ENCODE results near the gene LPAR6. TPM values are rescaled to one million over a fixed set of nuclear protein-coding genes. Genes with fewer than 3 reads are reported as not detected.
A peak's percentile ranks its signal among the peaks of the same experiment; 100 is the strongest.
"Not testable (repeated sequence)": the region's sequence is repeated elsewhere in the genome, so short reads cannot be mapped to it uniquely, and the experiment has no call there.

Gene LPAR6
- total and polyA plus RNA-seq, 7 donors, result 4.1 to 11.0 (median 5.8) TPM

DNA sequence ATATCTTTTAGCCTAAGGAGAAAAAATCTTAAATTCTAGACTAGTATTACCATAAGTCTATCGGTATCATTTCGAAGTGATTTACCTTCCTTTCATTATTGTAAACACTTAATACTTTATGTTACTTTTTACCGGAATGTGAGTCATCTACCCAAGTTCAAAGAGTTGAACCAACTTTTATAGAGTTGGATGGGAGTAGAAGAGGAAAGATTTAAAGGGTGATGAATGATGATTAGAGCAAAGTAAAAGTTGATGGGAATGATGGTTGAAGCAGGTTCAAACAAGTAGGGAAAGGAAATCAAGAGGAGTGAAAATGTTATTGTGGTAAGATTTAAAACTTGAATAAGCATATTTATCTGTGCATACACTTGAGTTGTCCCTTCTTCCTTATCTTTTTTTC lies 11.3 kb upstream of the LPAR6 start:
- TF ChIP-seq, protein P1, sequence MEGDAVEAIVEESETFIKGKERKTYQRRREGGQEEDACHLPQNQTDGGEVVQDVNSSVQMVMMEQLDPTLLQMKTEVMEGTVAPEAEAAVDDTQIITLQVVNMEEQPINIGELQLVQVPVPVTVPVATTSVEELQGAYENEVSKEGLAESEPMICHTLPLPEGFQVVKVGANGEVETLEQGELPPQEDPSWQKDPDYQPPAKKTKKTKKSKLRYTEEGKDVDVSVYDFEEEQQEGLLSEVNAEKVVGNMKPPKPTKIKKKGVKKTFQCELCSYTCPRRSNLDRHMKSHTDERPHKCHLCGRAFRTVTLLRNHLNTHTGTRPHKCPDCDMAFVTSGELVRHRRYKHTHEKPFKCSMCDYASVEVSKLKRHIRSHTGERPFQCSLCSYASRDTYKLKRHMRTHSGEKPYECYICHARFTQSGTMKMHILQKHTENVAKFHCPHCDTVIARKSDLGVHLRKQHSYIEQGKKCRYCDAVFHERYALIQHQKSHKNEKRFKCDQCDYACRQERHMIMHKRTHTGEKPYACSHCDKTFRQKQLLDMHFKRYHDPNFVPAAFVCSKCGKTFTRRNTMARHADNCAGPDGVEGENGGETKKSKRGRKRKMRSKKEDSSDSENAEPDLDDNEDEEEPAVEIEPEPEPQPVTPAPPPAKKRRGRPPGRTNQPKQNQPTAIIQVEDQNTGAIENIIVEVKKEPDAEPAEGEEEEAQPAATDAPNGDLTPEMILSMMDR (IDR thresholded peaks at IDR 0.05), result no peak
- no peak for ATAC-seq
- H3K4me3 ChIP-seq, result no peak overlapping the region
- no peak overlapping the region for H3K27ac ChIP-seq
- WGBS, 3 donors, result 94 to 95% (median 94%) methylated on average over 3 of the region's 3 CpGs
- H3K27me3 ChIP-seq (ENCODE audit: insufficient read depth in 3 of 3, low read length in 2 of 3), result no peaks in the 10 kb centered on the region
- H3K36me3 ChIP-seq (ENCODE audit: insufficient read depth in 1 of 2, low read depth in 1 of 2), result no peaks in the 10 kb centered on the region
- no peak for DNase-seq
- peaks cover 9% of the 10 kb centered on the region for H3K9me3 ChIP-seq
- H3K4me1 ChIP-seq, result no peaks in the 10 kb centered on the region
- intact Hi-C loops (cut with DNase I), result no loop called here

DNA sequence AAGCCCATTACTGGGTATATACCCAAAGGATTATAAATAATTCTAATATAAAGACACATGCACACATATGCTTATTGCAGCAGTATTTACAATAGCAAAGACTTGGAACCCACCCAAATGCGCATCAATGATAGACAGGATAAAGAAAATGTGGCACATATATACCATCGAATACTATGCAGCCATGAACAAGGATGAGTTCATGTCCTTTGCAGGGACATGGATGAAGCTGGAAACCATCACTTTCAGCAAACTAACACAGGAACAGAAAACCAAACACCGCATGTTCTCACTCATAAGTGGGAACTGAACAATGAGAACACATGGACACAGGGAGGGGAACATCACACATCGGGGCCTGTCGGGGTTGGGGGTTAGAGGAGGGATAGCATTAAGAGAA lies 9.1 kb upstream of the LPAR6 start:
- H3K27me3 ChIP-seq (ENCODE audit: insufficient read depth in 3 of 3, low read length in 2 of 3); H3K4me3 ChIP-seq: not testable (repeated sequence)

DNA sequence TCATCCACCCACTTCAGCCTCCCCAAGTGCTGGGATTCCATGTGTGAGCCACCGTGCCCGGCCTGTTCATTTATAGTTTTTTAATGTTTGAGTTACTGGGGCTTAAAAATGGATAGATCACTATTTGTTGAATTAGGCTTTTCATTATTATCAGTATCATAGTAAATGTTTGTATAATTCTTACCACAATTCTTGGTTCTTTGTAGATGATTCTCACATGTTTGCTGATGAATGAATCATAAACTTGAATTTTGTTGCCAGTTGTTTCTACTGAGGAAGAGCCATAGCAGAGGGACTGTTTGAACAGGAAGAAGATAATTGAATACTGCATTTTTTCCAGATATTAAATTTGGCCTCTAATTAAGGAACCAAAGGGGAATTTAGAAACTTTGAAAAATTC lies 2.6 kb upstream of the LPAR6 start:
- DNase-seq, result no peak
- H3K27me3 ChIP-seq (ENCODE audit: insufficient read depth in 3 of 3, low read length in 2 of 3), result no peaks in the 10 kb centered on the region
- WGBS, 3 donors, result 94 to 98% (median 97%) methylated on average over 2 of the region's 2 CpGs
- H3K4me3 ChIP-seq, result no peak overlapping the region
- intact Hi-C loops (cut with DNase I), result no loop called here
- no peak overlapping the region for H3K27ac ChIP-seq
- peaks cover under 1% of the 10 kb centered on the region for H3K9me3 ChIP-seq
- no peaks in the 10 kb centered on the region for H3K4me1 ChIP-seq
- TF ChIP-seq, protein P1 (IDR thresholded peaks at IDR 0.05), result no peak
- ATAC-seq, result no peak
- no peaks in the 10 kb centered on the region for H3K36me3 ChIP-seq (ENCODE audit: insufficient read depth in 1 of 2, low read depth in 1 of 2)

More for the DNA sequence above, 9.1 kb upstream of the LPAR6 start:
- intact Hi-C loops (cut with DNase I); H3K4me1 ChIP-seq; H3K27ac ChIP-seq; ATAC-seq; DNase-seq; H3K36me3 ChIP-seq (ENCODE audit: insufficient read depth in 1 of 2, low read depth in 1 of 2); H3K9me3 ChIP-seq: not testable (repeated sequence)
- 97 to 98% (median 98%) methylated on average over 5 of the region's 5 CpGs for WGBS, 3 donors

DNA sequence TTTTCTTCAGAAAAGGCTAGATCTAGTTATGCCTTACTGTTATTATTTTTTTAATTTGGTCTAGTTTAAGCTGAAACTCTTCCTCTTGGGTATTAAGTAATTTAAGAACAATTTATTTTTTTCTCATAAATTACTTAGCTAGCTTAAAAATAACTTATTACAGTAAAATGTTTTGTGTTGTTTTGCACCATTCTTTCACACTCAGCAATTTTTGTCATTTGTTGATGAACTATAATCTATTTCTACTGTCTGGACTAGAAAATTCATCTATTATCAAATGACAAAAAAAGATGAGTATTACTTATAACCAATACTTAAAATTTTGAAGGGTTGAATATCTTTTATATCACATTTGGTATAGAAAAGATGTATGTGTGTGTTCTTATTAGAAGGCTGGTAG lies 1.6 kb upstream of the LPAR6 start:
- H3K27me3 ChIP-seq (ENCODE audit: insufficient read depth in 3 of 3, low read length in 2 of 3), result no peaks in the 10 kb centered on the region
- TF ChIP-seq, protein P1 (IDR thresholded peaks at IDR 0.05), result no peak
- no peaks in the 10 kb centered on the region for H3K36me3 ChIP-seq (ENCODE audit: insufficient read depth in 1 of 2, low read depth in 1 of 2)
- no peaks in the 10 kb centered on the region for H3K9me3 ChIP-seq
- no peak for DNase-seq
- no peak for ATAC-seq
- H3K27ac ChIP-seq, result no peak overlapping the region
- no peak overlapping the region for H3K4me3 ChIP-seq
- intact Hi-C loops (cut with DNase I), result loop anchor here in 1 of 2 donors (5.0 kb wide), 1 partner anchor 168 kb away; no protein-coding TSS in a partner anchor
- no peaks in the 10 kb centered on the region for H3K4me1 ChIP-seq

DNA sequence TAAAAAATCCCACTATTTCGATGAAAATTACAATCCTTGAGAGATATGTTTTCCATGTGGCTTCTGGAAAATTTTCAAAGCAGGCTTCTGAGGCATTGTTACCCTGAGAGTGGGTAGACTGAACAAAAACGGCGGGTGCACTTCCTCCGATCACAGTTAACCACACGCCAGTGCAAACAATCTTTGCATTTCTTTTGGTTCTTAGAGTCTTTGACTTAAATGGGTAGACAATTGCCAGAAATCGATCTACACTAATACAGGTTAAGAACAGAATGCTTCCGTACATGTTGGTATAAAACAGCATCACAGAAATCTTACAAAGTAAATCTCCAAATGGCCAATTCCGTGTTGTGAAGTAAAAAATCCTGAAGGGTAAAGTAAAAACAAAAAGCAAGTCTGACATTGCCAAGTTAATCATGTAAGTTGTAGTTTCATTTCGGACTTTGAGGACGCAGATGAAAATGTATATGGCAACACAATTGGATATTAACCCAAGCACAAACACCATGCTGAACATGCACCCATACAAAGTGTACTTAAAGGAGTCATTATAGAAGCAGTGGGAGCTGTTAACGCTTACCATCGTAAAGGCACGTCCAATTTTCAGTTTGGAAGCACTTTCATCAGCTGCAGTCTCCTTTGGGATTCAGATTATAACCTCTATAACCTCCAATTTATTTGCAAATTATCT lies 927 bp downstream of the LPAR6 start:
- H3K4me3 ChIP-seq, result peak overlapping the region; percentile 60
- no peak for DNase-seq
- H3K9me3 ChIP-seq, result no peaks in the 10 kb centered on the region
- 27 to 36% (median 30%) methylated on average over 13 of the region's 13 CpGs for WGBS, 3 donors
- H3K27ac ChIP-seq, result peak overlapping the region; percentile 56
- H3K36me3 ChIP-seq (ENCODE audit: insufficient read depth in 1 of 2, low read depth in 1 of 2), result no peaks in the 10 kb centered on the region
- TF ChIP-seq, protein P1 (IDR thresholded peaks at IDR 0.05), result no peak
- H3K27me3 ChIP-seq (ENCODE audit: insufficient read depth in 3 of 3, low read length in 2 of 3), result no peaks in the 10 kb centered on the region
- ATAC-seq, result no peak
- no peaks in the 10 kb centered on the region for H3K4me1 ChIP-seq
- intact Hi-C loops (cut with DNase I), result loop anchor here in 1 of 2 donors (5.0 kb wide), 1 partner anchor 170 kb away; no protein-coding TSS in a partner anchor
